HCT116 (cell line): Measurements from ENCODE around the gene GRIK3. TPM values are rescaled to one million over a fixed set of nuclear protein-coding genes. Genes with fewer than 3 reads are reported as not detected.

Experiments used
- ATAC-seq: fragments of 200-7000 bp; cut with Tn5 transposase; 2 replicates; pipeline ENCODE4 v1.9.1; 2020; ENCODE audit warnings: mild to moderate bottlenecking, moderate library complexity
- BruUV-seq: library from RNA; stranded (reverse); fragments of 400-500 nt; replicated peaks from 2 replicates; lab custom pipeline; 2021; lab: Mats Ljungman, UMichigan
- CTCF ChIA-PET: fragments of 300-600 bp; sonication (Branson Sonifier 250); formaldehyde crosslinking; loops from one replicate; lab custom pipeline; 2021; ENCODE audit warnings: antibody characterized with exemption; lab: Charles Lee
- POLR2A ChIA-PET: fragments of 300-600, 350-600 bp; sonication (Branson Sonifier 250); formaldehyde crosslinking; loops from one replicate; lab custom pipeline; 2021; ENCODE audit warnings: antibody characterized with exemption; lab: Charles Lee
- RAD21 ChIA-PET, 2 experiments: fragments of 300-600 bp; sonication (Branson Sonifier 250); formaldehyde crosslinking; loops; one replicate each; lab custom pipeline; 2023; ENCODE audit warnings: low total read pairs in 2 of 2; ENCODE audit not compliant: uncharacterized antibody in 2 of 2, unreplicated experiment in 2 of 2, low non-redundant PET in 1 of 2; lab: Charles Lee
- DNase-seq: peaks from one replicate; pipeline ENCODE4 v3.0.0-alpha.2; 2010; ENCODE audit warnings: low read depth, low spot score
- H2AFZ ChIP-seq: fragments of 200-600 bp; shearing (Covaris generic), sonication (generic); 2 replicates; pipeline ENCODE4 v1.6.1; 2017; ENCODE audit warnings: low read depth, mixed run types, mixed read lengths, antibody characterized with exemption, low read length; ENCODE audit not compliant: poor library complexity, severe bottlenecking
- H3K27ac ChIP-seq: 2 replicates; pipeline ENCODE4 v1.5.1; 2012; ENCODE audit warnings: low read depth, low read length
- H3K27me3 ChIP-seq: fragments of 200-600 bp; sonication (generic); 2 replicates; pipeline ENCODE4 v1.6.1; 2016; ENCODE audit warnings: mixed run types, low read length, mixed read lengths; ENCODE audit not compliant: insufficient read depth
- H3K36me3 ChIP-seq, 2 experiments: fragments of 200-500 bp in 1 of 2; fragments of 200-600 bp in 1 of 2; sonication (Bioruptor generic) in 1 of 2; sonication (generic) in 1 of 2; 2 replicates each; pipeline versions ENCODE4 v1.5.1 to v1.6.1; 2014 to 2016; ENCODE audit warnings: low read length in 2 of 2, inconsistent platforms in 1 of 2, mixed read lengths in 1 of 2, mixed run types in 1 of 2; ENCODE audit not compliant: insufficient read depth in 2 of 2, control insufficient read depth in 1 of 2
- H3K4me1 ChIP-seq, 2 experiments: fragments of 200-600 bp in 1 of 2; sonication (generic) in 1 of 2; 2 replicates each; pipeline versions ENCODE4 v1.5.1 to v1.6.1; 2012 to 2017; ENCODE audit warnings: low read length in 2 of 2, inconsistent platforms in 1 of 2, mild to moderate bottlenecking in 1 of 2, mixed read lengths in 1 of 2, mixed run types in 1 of 2, moderate library complexity in 1 of 2; ENCODE audit not compliant: insufficient read depth in 2 of 2, control insufficient read depth in 1 of 2
- H3K4me2 ChIP-seq: fragments of 200-600 bp; sonication (generic); 2 replicates; pipeline ENCODE4 v1.6.1; 2017; ENCODE audit warnings: mixed run types, low read length, mixed read lengths
- H3K4me3 ChIP-seq, 2 experiments: fragments of 200-600 bp in 1 of 2; sonication (generic) in 1 of 2; replicated peaks in 1 of 2; 2 replicates each; pipeline ENCODE4 v1.5.1; 2011 to 2016; ENCODE audit warnings: low read length in 2 of 2, control low read depth in 1 of 2, low read depth in 1 of 2, mild to moderate bottlenecking in 1 of 2, mixed read lengths in 1 of 2, mixed run types in 1 of 2
- H3K79me2 ChIP-seq: fragments of 200-600 bp; sonication (generic); 2 replicates; pipeline ENCODE4 v1.6.1; 2017; ENCODE audit warnings: mild to moderate bottlenecking, mixed run types, low read length, moderate library complexity, mixed read lengths; ENCODE audit not compliant: insufficient read depth
- H3K9ac ChIP-seq: fragments of 200-600 bp; sonication (generic); 2 replicates; pipeline ENCODE4 v1.6.1; 2016; ENCODE audit warnings: low read length, mixed read lengths
- H3K9me2 ChIP-seq: fragments of 200-600 bp; sonication (generic), shearing (Covaris generic); 2 replicates; pipeline ENCODE4 v1.6.1; 2017; ENCODE audit warnings: mixed run types, mild to moderate bottlenecking, moderate library complexity; ENCODE audit not compliant: insufficient read depth
- H3K9me3 ChIP-seq, 2 experiments: fragments of 200-500 bp in 1 of 2; fragments of 200-600 bp in 1 of 2; sonication (Bioruptor generic) in 1 of 2; sonication (generic) in 1 of 2; 2 replicates each; pipeline ENCODE4 v1.6.1; 2014 to 2017; ENCODE audit warnings: low read length in 2 of 2, mixed read lengths in 2 of 2, inconsistent platforms in 1 of 2, low read depth in 1 of 2, mild to moderate bottlenecking in 1 of 2, mixed run types in 1 of 2, moderate library complexity in 1 of 2; ENCODE audit not compliant: control insufficient read depth in 1 of 2, insufficient read depth in 1 of 2
- H4K20me1 ChIP-seq: fragments of 200-600 bp; sonication (generic), shearing (Covaris generic); 2 replicates; pipeline ENCODE4 v1.6.1; 2017; ENCODE audit warnings: mixed run types, mild to moderate bottlenecking, moderate library complexity; ENCODE audit not compliant: insufficient read depth
- CEBPB ChIP-seq: IDR thresholded peaks from 2 replicates; pipeline ENCODE4 v1.6.1; 2012; ENCODE audit warnings: low read depth
- EZH2 ChIP-seq: fragments of 200-600 bp; sonication (generic); IDR thresholded peaks from 2 replicates; pipeline ENCODE4 v1.6.1; 2017; ENCODE audit warnings: antibody characterized with exemption, mixed run types
- EZH2phosphoT487 ChIP-seq: fragments of 200-600 bp; IDR thresholded peaks from 2 replicates; pipeline ENCODE4 v1.6.1; 2018; ENCODE audit warnings: antibody characterized with exemption, borderline replicate concordance
- FOSL1 ChIP-seq: IDR thresholded peaks from 2 replicates; pipeline ENCODE4 v1.6.1; 2012; ENCODE audit warnings: low read depth
- JUND ChIP-seq: IDR thresholded peaks from 2 replicates; pipeline ENCODE4 v1.6.1; 2012
- POLR2AphosphoS5 ChIP-seq: IDR thresholded peaks from 2 replicates; pipeline ENCODE4 v1.6.1; 2011; ENCODE audit warnings: mild to moderate bottlenecking, low read depth, low read length, moderate library complexity
- REST ChIP-seq: IDR thresholded peaks from 2 replicates; pipeline ENCODE4 v1.6.1; 2012; ENCODE audit warnings: low read depth
- SP1 ChIP-seq: IDR thresholded peaks from 2 replicates; pipeline ENCODE4 v1.6.1; 2012; ENCODE audit warnings: low read depth
- SRF ChIP-seq: IDR thresholded peaks from 2 replicates; pipeline ENCODE4 v1.6.1; 2012; ENCODE audit warnings: low read depth
- ZFX ChIP-seq: fragments of 450-650 bp; IDR thresholded peaks from 2 replicates; pipeline ENCODE4 v1.6.1; 2017
- intact Hi-C: fragments of 100-400 bp; cut with micrococcal nuclease; formaldehyde crosslinking; loops from 2 replicates; pipeline ENCODE4 v1.10.0; 2022
- total RNA-seq: library from RNA; stranded (reverse); gene quantifications from one replicate; pipeline ENCODE4 v1.2.1, GENCODE V29; 2021; ENCODE audit not compliant: unreplicated experiment
- TF ChIP-seq, protein P1 (sequence below), 3 experiments: fragments of 200-600 bp in 1 of 3; sonication (generic) in 1 of 3; IDR thresholded peaks in 2 of 3; conservative IDR thresholded peaks in 1 of 3; 2 replicates each; pipeline ENCODE4 v1.5.1; 2012 to 2017; ENCODE audit warnings: low read depth in 2 of 3, low read length in 2 of 3, antibody characterized with exemption in 1 of 3, borderline replicate concordance in 1 of 3, control low read depth in 1 of 3, mild to moderate bottlenecking in 1 of 3, mixed read lengths in 1 of 3, mixed run types in 1 of 3, moderate library complexity in 1 of 3; ENCODE audit not compliant: insufficient read depth in 1 of 3
- TF ChIP-seq, protein P2 (sequence below): IDR thresholded peaks from 2 replicates; pipeline ENCODE4 v1.6.1; 2012

The GRIK3 gene
- total RNA-seq, 1 experiment from 2014 or later: not detected

GRCh38 chr1:36782085-36782484 lies 252.2 kb downstream of the GRIK3 start:
- Histone ChIP-seq H3K9ac (no peak overlapping the region), H3K4me2 (no peak overlapping the region), H3K4me1 (no peaks in the 10 kb centered on the region), H3K4me3 (no peak overlapping the region), H3K27ac (no peak overlapping the region), H2AFZ (no peak overlapping the region)
- RAD21 ChIA-PET: no interaction called here
- no TSS peak for BruUV-seq
- CTCF ChIA-PET: no interaction called here
- TF ChIP-seq POLR2AphosphoS5 (no peak), ZFX (no peak), SP1 (no peak), JUND (no peak), REST (no peak), SRF (no peak), EZH2phosphoT487 (no peak), CEBPB (no peak), FOSL1 (no peak), EZH2 (no peak)
- TF ChIP-seq, protein P1, sequence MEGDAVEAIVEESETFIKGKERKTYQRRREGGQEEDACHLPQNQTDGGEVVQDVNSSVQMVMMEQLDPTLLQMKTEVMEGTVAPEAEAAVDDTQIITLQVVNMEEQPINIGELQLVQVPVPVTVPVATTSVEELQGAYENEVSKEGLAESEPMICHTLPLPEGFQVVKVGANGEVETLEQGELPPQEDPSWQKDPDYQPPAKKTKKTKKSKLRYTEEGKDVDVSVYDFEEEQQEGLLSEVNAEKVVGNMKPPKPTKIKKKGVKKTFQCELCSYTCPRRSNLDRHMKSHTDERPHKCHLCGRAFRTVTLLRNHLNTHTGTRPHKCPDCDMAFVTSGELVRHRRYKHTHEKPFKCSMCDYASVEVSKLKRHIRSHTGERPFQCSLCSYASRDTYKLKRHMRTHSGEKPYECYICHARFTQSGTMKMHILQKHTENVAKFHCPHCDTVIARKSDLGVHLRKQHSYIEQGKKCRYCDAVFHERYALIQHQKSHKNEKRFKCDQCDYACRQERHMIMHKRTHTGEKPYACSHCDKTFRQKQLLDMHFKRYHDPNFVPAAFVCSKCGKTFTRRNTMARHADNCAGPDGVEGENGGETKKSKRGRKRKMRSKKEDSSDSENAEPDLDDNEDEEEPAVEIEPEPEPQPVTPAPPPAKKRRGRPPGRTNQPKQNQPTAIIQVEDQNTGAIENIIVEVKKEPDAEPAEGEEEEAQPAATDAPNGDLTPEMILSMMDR (IDR thresholded peaks at IDR 0.05 in 2 of 3, conservative IDR thresholded peaks at IDR 0.05 in 1 of 3; ENCODE audit: borderline replicate concordance in 1 of 3, insufficient read depth in 1 of 3, low read depth in 2 of 3, low read length in 2 of 3): no peak
- TF ChIP-seq, protein P2, sequence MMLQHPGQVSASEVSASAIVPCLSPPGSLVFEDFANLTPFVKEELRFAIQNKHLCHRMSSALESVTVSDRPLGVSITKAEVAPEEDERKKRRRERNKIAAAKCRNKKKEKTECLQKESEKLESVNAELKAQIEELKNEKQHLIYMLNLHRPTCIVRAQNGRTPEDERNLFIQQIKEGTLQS: no peak
- TF ChIP-seq, all 23 proteins: peak for 0
- no peak for ATAC-seq
- Histone ChIP-seq H3K79me2 (no peaks in the 10 kb centered on the region), H4K20me1 (no peaks in the 10 kb centered on the region), H3K9me2 (no peaks in the 10 kb centered on the region), H3K36me3 (no peaks in the 10 kb centered on the region), H3K9me3 (no peaks in the 10 kb centered on the region), H3K27me3 (0 out of 2 replicates have a peak, but pooled peaks cover 10% of the 10 kb centered on the region)
- no peak for DNase-seq
- POLR2A ChIA-PET: no interaction called here
- intact Hi-C loops: no loop called here
